Parathyroid adenoma (tissue), 2 donors: ENCODE measurements around the gene STAB2.

Experiments
- H2AFZ ChIP-seq: fragments of 300-600 bp; sonication (generic); one replicate; pipeline ENCODE4 v1.7.0; 2017; ENCODE audit warnings: antibody characterized with exemption, mild to moderate bottlenecking
- H3K27ac ChIP-seq: fragments of 300-600 bp; sonication (generic); one replicate; pipeline ENCODE4 v1.7.0; 2017
- H3K27me3 ChIP-seq: fragments of 300-600 bp; sonication (generic); one replicate; pipeline ENCODE4 v1.7.0; 2017; ENCODE audit warnings: low read length; ENCODE audit not compliant: control insufficient read depth, insufficient read depth
- H3K36me3 ChIP-seq: fragments of 300-600 bp; sonication (generic); one replicate; pipeline ENCODE4 v1.7.0; 2017; ENCODE audit warnings: low read length; ENCODE audit not compliant: control insufficient read depth, insufficient read depth
- H3K4me1 ChIP-seq: fragments of 300-600 bp; sonication (generic); one replicate; pipeline ENCODE4 v1.7.0; 2017; ENCODE audit warnings: control low read depth
- H3K4me2 ChIP-seq: fragments of 300-600 bp; sonication (generic); one replicate; pipeline ENCODE4 v1.7.0; 2017; ENCODE audit warnings: low read length
- H3K4me3 ChIP-seq: fragments of 300-600 bp; sonication (generic); one replicate; pipeline ENCODE4 v1.7.0; 2017; ENCODE audit warnings: low read depth, low read length
- H3K79me2 ChIP-seq: fragments of 300-600 bp; sonication (generic); one replicate; pipeline ENCODE4 v1.7.0; 2017; ENCODE audit warnings: control low read depth
- H3K9ac ChIP-seq: fragments of 300-600 bp; sonication (generic); one replicate; pipeline ENCODE4 v1.7.0; 2017; ENCODE audit warnings: mild to moderate bottlenecking
- H3K9me3 ChIP-seq: fragments of 300-600 bp; sonication (generic); one replicate; pipeline ENCODE4 v1.7.0; 2017; ENCODE audit warnings: low read length; ENCODE audit not compliant: control insufficient read depth
- CTCF ChIP-seq: fragments of 300-600 bp; sonication (generic); IDR thresholded peaks from one replicate; pipeline ENCODE4 v1.7.0; 2017; ENCODE audit warnings: antibody characterized with exemption, mild to moderate bottlenecking
- donor health status: primary hyperparathyroidism.

STAB2 gene

GRCh38 chr12:103791350-103791920, 204.4 kb downstream of the STAB2 start:
- H3K4me3 ChIP-seq, result no peak overlapping the region
- no peak overlapping the region for H3K9ac ChIP-seq
- TF ChIP-seq CTCF, result no peak
- H2AFZ ChIP-seq, result no peak overlapping the region
- no peaks in the 10 kb centered on the region for H3K79me2 ChIP-seq
- no peaks in the 10 kb centered on the region for H3K27me3 ChIP-seq
- no peak overlapping the region for H3K27ac ChIP-seq
- no peaks in the 10 kb centered on the region for H3K36me3 ChIP-seq
- H3K9me3 ChIP-seq, result no peaks in the 10 kb centered on the region
- H3K4me1 ChIP-seq, result no peaks in the 10 kb centered on the region
- H3K4me2 ChIP-seq, result no peak overlapping the region

GRCh38 chr12:103793046-103793445, 206.0 kb downstream of the STAB2 start:
- Histone ChIP-seq H3K9me3 (no peaks in the 10 kb centered on the region), H3K4me2 (no peak overlapping the region), H3K27me3 (no peaks in the 10 kb centered on the region), H3K79me2 (no peaks in the 10 kb centered on the region), H2AFZ (no peak overlapping the region), H3K27ac (no peak overlapping the region), H3K36me3 (no peaks in the 10 kb centered on the region), H3K9ac (no peak overlapping the region), H3K4me3 (no peak overlapping the region), H3K4me1 (no peaks in the 10 kb centered on the region)
- TF ChIP-seq CTCF, result no peak

DNA sequence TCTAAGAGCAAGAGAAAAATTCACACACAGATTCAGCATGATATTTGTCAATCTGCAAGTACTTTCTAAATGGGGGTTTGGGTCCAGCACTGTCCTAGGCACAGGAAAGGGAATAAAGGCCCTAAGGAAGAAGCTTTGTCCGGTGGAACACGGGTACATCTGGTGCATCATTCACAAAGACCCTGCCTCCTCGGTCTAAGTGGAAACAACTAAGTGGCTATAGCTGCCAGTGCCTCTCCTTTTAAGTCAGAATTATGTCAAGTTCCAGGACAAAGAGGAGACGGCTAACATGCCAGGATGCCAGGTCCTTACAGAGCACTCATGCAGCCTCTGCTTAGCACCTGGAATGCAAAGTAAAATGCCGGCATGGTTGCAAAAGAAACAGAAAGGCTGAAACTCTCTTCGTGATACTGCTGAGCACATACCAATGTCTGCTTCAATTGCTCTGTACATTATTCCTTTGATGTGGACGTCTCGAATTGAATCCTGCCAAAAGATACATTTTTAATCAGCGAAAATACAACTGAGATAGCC, 206.5 kb downstream of the STAB2 start:
- no peak overlapping the region for H3K27ac ChIP-seq
- H3K36me3 ChIP-seq, result no peaks in the 10 kb centered on the region
- H2AFZ ChIP-seq, result no peak overlapping the region
- no peaks in the 10 kb centered on the region for H3K4me1 ChIP-seq
- H3K9ac ChIP-seq, result no peak overlapping the region
- H3K9me3 ChIP-seq, result no peaks in the 10 kb centered on the region
- TF ChIP-seq CTCF, result no peak
- no peaks in the 10 kb centered on the region for H3K27me3 ChIP-seq
- H3K4me2 ChIP-seq, result no peak overlapping the region
- no peak overlapping the region for H3K4me3 ChIP-seq
- H3K79me2 ChIP-seq, result no peaks in the 10 kb centered on the region

- H3K36me3 ChIP-seq, result no peaks in the 10 kb centered on the region
- no peak for TF ChIP-seq CTCF
- no peaks in the 10 kb centered on the region for H3K9me3 ChIP-seq
- no peak overlapping the region for H2AFZ ChIP-seq
- H3K9ac ChIP-seq, result no peak overlapping the region
- no peaks in the 10 kb centered on the region for H3K4me1 ChIP-seq
- H3K27ac ChIP-seq, result no peak overlapping the region
- H3K4me2 ChIP-seq, result no peak overlapping the region
- H3K4me3 ChIP-seq, result no peak overlapping the region
- H3K27me3 ChIP-seq, result no peaks in the 10 kb centered on the region
- H3K79me2 ChIP-seq, result no peaks in the 10 kb centered on the region
These were observed 207.5 kb downstream of the STAB2 start for GRCh38 chr12:103794309-103795213.
